SK-N-SH treated with all-trans-retinoic acid at 6 μM for 48 hours (cell line): Measurements from ENCODE around the gene HYAL3.

ENCODE experiments used
- ARNTL ChIP-seq: fragments of 450-650 bp; formaldehyde crosslinking; IDR thresholded peaks from 2 replicates; pipeline ENCODE4 v1.5.0; 2020; ENCODE audit warnings: low read depth, mild to moderate bottlenecking, moderate library complexity, borderline replicate concordance
- ESRRG ChIP-seq: fragments of 250-450 bp; sonication (Bioruptor Pico); IDR thresholded peaks from 2 replicates; pipeline ENCODE4 v1.6.1; 2021; ENCODE audit warnings: mild to moderate bottlenecking
- RARB ChIP-seq: fragments of 250-450 bp; sonication (Bioruptor Pico); IDR thresholded peaks from 2 replicates; pipeline ENCODE4 v1.8.0; 2021; ENCODE audit warnings: mild to moderate bottlenecking, moderate library complexity
- TF ChIP-seq, protein P1 (sequence below): fragments of 250-450 bp; sonication (Bioruptor Pico); IDR thresholded peaks from 2 replicates; pipeline ENCODE4 v1.8.0; 2020; ENCODE audit warnings: mild to moderate bottlenecking, moderate library complexity, borderline replicate concordance
- TF ChIP-seq, protein P2 (sequence below): fragments of 250-450 bp; sonication (Bioruptor Pico); IDR thresholded peaks from 2 replicates; pipeline ENCODE4 v1.5.1; 2020; ENCODE audit warnings: low read depth, mild to moderate bottlenecking, moderate library complexity

DNA sequence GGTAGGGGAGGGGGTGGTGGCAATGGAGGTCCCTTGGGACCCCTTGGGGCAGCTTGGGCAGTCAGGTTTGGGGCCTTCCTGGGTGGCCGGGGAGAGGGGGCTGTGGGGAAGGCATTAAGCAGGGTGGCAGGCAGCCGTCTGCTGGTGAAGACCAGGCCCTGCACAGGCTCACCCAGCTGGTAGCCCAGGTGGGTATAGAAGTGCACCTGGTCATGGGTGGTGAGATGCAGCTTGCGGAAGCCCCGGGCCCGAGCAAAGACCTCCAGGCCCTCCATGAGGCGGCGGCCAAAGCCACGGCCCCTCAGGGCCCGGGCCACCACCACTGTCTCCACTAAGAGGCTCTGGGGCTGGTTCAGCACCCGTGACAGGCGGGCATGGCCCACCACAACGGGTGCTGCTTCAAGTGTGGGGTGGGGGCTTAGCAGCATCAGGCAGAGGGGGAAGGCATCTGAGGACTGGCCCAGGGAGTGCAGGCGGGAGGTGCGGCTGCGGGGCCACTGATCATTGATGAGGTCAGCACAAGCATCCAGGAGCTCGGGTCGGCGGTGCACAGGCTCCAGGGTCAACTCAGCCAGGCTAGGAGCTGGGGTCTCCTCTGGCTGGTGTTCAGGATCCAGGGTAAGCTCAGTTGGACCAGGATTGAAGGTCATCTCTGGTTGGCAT is 2.4 kb downstream of the HYAL3 start:
- TF ChIP-seq, protein P1, sequence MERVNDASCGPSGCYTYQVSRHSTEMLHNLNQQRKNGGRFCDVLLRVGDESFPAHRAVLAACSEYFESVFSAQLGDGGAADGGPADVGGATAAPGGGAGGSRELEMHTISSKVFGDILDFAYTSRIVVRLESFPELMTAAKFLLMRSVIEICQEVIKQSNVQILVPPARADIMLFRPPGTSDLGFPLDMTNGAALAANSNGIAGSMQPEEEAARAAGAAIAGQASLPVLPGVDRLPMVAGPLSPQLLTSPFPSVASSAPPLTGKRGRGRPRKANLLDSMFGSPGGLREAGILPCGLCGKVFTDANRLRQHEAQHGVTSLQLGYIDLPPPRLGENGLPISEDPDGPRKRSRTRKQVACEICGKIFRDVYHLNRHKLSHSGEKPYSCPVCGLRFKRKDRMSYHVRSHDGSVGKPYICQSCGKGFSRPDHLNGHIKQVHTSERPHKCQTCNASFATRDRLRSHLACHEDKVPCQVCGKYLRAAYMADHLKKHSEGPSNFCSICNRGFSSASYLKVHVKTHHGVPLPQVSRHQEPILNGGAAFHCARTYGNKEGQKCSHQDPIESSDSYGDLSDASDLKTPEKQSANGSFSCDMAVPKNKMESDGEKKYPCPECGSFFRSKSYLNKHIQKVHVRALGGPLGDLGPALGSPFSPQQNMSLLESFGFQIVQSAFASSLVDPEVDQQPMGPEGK (CRISPR knock-in tag): no peak
- no peak for TF ChIP-seq ESRRG (CRISPR knock-in tag)
- TF ChIP-seq RARB (CRISPR knock-in tag): no peak
- TF ChIP-seq, protein P2, sequence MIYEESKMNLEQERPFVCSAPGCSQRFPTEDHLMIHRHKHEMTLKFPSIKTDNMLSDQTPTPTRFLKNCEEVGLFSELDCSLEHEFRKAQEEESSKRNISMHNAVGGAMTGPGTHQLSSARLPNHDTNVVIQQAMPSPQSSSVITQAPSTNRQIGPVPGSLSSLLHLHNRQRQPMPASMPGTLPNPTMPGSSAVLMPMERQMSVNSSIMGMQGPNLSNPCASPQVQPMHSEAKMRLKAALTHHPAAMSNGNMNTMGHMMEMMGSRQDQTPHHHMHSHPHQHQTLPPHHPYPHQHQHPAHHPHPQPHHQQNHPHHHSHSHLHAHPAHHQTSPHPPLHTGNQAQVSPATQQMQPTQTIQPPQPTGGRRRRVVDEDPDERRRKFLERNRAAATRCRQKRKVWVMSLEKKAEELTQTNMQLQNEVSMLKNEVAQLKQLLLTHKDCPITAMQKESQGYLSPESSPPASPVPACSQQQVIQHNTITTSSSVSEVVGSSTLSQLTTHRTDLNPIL (CRISPR knock-in tag): no peak
- TF ChIP-seq ARNTL (CRISPR knock-in tag): no peak
